Esophagus mucosa (tissue), 1 donor: ENCODE results near the gene TMEM175. TPM values are rescaled to one million over a fixed set of nuclear protein-coding genes. Genes with fewer than 3 reads are reported as not detected.

Experiments used
- ATAC-seq: fragments of 200-7000 bp; cut with Tn5 transposase; one replicate; pipeline ENCODE4 v1.9.1; 2020
- total RNA-seq: library from RNA; stranded (reverse); gene quantifications from one replicate; pipeline ENCODE4 v1.2.4, GENCODE V29; 2023
- donor health status: DM: yes; HTN: yes; CAD: no.

TMEM175 gene
- total RNA-seq, 1 donor from 2014 or later, result 11.2 TPM

DNA sequence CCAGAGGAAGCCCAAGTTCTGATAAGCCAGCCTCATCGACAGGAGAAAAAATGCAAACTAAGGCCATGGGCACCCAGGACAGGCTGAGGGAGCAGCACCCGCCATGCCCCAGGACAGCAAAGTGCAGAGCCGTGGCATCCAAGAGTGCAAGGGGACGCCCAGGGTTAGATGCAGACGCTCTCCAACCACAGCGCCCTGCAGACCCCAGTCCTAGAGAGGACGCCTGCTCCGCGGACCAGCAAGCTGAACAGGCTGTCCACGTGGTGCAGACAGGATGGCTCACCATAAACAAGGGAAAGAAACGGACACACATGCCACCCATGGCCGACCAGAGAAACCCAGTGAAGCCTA lies 32.7 kb upstream of the TMEM175 start:
- ATAC-seq, result no peak

DNA sequence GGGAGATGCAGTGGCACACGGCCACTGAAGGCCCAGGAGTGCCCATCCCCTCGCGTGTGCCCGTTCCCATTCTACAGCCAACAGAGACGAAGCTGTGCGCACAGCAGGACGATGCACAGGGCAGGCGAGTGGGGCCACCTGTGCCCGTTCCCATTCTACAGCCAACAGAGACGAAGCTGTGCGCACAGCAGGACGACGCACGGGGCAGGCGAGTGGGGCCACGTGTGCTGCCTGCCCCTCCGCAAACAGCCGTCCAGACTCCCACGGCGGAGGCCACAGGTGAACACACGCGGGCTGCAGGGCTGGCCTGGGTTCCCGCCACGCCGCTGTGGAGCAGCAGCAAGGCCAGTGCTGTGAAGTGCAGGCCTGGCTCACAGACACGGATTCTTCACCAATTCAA lies 32.2 kb upstream of the TMEM175 start:
- no peak for ATAC-seq

DNA sequence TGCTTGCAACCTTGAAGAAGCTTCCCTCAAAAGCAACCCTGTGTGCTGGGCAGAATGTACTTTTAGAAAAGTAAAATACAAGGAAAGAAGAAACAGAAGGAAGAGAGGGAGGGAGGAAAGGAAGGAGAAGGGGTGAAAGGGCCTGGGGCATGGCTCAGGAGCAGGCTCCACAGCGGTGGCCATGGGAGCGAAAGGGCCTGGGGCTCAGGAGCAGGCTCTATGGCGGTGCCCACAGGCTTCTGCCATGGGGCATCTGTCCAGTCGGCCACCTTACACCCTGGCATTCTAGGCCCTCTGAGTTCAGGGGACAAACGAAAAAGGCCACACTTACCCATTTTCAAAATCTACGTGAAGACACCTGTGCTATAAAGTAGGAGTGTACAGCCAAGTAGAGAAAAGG lies 31.5 kb upstream of the TMEM175 start:
- no peak for ATAC-seq

DNA sequence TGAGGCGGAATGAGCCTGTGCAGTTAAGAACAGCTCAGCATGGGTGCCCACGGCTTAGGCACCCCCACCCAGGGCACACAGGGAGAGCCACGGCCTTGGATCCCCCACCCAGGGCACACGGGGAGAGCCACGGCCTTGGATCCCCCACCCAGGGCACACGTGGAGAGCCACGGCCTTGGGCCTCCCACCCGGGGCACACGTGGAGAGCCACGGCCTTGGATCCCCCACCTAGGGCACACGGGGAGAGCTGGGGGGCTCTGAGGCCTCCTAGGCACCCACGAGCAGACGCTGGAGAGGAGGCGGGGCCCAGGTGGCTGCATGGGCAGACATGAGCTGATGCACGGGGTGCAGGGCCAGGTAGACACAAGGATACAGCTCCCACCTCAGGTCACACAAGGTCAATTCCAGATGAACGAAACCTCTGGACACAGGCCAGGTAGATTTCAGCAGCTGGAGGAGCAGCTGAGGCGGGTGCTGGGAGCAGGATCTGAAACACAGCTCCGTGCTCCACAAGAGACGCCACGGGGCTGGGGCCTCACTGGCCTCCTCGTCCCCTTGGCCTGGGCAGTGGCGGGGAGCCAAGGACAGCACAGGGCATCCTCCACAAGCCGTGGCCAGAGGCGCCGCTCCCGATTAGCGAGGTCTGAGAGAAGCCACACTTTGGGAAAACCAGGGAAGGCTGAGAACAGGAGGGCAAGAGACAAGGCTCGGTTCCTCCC lies 30.9 kb upstream of the TMEM175 start:
- ATAC-seq, result no peak

DNA sequence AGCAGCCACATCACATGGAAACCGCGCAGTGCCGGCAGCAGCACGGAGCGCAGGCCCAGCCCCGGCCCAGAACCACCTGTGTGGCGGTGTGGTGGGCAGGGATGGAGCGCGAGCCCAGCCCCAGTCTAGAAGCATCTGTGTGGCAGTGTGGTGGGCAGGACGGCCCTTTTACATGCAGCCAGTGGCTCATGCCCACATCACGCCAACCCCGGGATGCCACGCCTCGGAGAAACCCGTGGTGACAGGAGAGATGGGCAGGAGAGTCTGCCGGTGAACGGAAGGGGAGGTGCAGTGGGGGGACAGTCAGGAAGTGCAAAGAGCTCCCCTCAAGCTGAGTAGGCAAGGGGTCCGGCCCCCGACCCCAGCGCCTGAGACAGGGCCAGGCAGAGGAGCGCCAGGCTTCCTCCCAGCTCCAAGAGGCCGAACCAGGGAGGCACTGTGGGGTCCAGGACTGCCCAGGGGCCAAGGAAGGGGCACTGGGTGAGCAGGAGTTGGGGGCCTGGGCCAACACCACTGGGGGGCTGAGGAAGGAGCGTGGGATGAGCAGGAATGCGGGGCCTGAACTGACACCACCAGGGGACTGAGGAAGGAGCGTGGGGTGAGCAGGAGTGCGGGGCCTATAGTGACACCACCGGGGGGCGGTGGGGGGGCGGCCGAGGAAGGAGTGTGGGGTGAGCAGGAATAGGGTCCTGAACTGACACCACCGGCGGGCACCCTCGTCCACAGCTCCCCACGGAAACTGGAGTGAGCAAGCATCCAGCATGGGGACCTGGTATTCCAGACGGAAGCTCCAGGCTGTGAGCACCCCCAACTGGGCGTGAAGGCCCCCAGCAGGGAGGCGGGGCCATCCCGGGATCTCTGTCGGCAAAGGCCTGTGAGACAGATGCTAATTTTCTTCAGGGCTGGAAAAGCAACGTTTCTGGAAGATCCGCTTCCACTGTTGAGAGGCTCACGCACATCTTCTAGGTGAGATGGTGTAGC lies 28.9 kb upstream of the TMEM175 start:
- no peak for ATAC-seq

DNA sequence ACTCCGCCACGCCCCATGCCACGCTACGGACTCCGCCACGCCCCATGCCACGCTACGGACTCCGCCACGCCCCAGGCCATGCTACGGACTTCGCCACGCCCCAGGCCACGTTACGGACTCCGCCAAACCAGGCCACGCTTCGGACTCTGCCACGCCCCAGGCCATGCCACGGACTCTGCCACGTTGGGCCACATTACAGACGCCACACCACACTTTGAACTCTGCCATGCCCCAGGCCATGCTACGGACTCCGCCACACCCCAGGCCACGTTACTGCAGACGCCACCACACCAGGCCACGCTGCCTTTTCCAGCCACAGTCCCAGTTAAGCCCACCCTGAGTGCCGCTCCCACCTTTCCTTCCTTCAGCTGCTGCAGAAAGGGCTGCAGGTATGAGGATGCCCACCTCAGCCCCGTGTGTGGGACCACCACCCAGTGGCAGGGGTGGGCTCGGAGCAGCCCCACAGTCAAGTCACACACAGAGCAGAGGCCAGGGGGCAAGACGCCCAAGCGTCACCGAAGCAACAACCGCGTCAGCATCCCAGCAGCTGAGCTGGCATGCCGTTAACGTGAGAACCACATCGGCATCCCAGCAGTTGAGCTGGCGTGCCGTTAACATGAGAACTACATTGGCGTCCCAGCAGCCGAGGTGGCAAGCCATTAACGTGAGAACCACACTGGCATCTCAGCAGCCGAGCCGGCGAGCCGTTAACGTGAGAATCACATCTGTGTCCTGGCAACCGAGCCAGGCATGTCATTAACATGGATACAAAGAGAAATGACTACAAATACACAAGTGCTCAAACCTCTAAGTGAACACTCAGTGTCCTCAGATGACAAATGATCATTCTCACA lies 26.5 kb upstream of the TMEM175 start:
- ATAC-seq, result no peak

DNA sequence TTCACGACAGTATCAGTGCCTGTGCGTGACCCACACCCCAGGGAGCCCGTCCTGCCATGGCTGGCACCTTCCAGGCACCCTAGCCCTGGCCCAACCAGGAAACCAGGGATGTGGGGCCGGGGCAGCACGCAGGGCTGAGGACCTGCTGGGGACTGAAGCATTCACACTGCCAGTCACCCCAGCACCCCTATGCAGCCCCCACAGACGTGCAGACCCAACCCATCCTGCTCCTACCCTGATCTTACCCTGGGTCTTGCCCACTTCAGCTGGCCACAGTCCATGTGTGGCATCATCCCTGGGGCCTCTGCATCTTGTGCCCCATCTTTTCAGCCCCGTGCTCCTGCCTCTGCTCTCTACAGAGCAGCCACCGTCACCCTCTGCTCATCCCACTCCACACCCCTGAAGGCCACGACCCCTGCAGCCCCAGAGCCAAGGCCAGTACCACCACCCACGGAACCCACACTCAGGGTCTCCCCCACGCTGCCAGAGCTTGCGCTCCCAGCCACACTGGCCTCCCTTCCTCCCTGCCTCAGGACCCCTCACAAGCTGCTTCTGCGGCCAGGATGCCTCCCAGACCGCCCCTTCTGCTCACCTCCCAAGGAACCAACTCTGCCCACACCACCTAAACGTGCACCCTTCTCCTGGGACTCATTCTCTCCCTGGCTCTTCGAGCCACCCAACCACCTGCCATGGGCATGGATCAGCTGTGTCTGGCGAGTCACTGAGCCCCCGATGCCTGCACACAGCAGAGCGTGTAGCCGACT lies 25.7 kb upstream of the TMEM175 start:
- ATAC-seq, result no peak

DNA sequence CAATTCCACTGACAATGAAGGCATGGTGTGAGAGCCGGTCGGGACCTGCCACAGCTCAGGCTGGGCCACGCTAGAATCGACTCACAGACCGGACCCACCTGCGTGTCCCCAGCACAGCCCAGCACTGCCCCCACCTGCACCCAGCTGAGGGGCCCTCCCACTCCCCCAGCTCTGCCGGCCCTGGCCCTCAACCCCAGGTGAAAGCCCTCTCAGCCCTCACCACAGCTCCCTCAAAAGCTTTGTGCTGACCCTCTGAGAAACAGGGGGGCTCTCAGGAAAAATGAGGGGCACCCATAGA lies 25.2 kb upstream of the TMEM175 start:
- no peak for ATAC-seq

DNA sequence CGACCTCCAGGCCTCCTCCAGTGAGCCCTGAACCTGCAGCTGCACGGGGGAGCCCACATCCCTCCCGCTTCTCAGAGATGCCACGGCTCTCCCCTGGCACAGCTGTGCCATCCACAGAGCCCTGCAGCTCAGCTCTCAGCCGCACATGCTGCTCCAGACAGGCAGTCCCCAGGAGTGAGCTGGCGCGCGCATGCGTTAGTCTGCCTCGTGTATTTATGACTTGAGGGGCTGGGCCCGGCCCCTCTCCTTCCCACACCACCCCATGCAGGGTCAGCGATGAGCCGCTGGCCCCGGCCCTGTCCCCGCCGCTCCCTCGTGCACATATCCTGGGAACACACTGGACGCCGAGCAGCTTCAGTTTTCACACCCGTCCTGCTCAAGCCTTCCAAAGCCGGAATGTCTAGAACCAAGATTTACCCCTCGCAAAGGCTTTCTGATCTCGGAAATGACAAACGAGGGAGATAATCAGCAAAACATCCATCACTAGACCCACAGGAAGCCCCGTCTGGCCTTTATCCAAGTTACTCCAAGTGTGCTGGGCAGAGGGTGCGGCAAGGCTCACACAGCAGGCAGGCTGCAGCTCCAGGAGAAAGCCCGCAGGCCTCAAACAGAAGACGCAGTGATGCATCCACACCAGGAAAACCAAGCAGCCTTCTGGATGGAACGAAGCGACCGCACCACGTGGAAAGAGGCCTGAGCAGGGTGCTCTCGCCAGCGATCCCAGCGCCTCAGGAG lies 24.4 kb upstream of the TMEM175 start:
- ATAC-seq, result no peak

DNA sequence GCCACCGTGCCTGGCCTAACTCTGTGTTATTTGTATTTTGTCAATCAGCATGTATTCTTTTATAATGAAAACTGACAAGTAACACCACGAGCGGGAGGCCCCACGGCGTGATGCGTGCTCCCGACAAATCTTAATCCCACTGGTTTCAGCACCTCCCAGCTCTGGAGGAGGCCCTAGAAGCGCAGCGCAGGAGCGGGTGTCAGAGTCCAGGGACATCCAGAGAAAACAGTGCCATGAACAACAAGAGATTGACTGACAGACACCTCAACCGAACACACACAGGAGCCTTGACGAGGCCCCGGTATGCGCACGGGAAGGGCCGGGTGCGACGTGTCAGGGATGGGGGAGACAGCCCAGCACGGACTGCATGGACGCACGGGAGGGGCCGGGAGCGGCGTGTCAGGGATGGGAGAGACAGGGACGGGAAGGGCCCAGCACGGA lies 23.1 kb upstream of the TMEM175 start:
- ATAC-seq, result no peak

DNA sequence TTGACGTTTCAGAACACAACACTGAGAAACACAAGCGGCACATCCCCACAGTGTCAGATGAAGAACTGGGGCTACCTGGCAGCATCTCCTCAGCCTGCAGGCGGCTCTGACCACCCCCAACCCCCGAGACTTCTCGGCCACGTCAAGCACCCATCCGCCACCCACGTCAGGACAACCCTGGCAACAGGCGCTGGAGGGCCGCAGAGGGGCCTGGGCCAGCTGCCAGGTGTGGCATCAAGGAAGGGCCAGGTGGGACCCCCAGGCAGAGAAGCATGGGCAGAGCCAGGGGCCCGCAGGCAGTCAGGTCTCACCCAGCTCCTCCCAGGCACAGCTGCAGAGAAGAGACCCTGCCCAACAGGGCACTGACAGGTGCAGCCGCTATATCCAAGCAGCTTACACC lies 22.4 kb upstream of the TMEM175 start:
- no peak for ATAC-seq

DNA sequence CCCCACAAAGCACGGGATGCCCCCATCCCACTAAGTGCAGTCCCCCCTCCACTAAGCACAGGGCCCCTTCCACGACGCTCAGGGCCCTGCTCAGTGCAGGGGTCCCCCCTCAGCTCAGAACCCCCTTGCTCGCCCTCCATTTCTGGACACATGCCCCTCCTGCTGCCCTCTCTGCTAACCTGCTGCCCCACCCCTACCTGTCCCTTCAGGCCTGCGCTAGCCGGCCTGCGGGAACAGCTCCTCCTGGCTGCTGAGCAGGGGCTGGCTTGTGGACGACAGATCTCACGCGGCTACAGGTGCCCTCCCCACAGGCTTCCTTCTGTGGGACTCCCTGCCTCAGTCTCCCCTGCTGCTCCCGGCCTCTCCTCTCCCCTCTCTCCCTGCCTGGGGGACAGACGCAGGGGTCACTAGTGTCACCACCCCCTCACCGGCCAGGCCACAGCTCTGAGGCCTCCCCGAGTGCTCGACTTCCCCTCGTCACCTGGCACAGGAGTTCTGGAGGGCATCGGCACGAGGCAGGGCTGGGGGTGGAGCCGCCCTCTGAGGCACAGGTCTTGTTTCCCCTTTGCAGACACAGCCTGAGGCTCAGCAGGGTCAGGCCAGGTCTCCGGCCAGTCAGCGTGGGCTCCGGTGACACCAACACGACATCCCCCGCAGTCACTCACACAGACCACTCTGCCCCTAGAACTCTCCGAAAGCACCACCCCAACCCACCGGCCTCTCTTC lies 21.7 kb upstream of the TMEM175 start:
- ATAC-seq, result no peak

DNA sequence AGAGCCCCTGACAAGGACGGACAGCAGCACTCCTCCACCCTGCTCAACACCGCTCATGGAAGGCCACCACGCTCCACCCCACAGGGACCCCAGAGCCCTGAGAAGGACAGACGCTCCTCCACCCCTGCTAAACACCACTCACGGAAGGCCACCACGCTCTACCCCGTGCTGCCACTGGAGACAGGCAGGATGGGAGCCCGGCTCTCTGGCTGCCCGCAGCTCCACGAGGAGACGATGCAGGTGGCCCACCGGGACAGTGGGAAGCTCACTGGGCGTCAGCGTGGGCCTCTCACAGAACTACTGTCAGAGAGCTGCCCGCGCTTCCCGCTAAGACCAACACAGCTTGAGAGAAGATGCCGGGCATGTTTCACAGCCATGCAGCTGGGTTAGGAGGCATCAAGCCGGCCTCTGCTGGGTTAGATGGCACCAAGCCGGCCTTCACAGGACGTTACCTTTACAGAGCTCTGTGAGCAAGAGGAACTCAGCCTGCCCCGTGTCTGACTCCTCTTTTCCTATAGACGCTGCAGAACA lies 21.0 kb upstream of the TMEM175 start:
- ATAC-seq, result no peak

DNA sequence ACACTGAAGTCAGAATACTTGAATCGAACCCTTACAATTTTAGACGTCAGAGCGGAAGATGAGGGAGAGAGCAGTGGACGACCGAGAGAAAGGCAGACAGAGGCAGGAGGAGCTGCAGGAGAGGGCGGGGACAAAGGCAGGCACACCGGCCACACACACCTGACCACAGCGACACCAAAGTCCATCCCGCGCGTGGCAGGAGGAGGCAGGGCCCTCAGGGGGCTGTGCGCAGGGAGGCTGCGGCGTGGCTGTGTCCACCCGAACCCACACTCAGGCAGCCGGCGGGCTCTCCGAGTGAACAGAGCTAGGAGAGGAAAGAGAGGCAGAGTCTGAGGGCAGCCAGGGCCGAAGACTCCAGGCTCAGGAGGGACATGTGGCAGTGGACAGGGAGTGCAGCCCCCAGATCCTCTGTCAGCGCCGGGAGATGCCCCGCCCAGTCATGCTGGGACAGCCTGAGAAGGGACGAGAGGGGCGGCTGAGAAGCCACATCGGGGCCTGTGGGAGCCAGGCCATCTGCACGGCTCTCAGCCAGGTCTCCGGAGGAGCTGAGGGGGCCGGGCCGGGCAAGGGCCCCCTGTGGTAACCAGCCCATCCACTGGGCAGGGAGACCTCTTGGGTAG lies 20.3 kb upstream of the TMEM175 start:
- no peak for ATAC-seq

DNA sequence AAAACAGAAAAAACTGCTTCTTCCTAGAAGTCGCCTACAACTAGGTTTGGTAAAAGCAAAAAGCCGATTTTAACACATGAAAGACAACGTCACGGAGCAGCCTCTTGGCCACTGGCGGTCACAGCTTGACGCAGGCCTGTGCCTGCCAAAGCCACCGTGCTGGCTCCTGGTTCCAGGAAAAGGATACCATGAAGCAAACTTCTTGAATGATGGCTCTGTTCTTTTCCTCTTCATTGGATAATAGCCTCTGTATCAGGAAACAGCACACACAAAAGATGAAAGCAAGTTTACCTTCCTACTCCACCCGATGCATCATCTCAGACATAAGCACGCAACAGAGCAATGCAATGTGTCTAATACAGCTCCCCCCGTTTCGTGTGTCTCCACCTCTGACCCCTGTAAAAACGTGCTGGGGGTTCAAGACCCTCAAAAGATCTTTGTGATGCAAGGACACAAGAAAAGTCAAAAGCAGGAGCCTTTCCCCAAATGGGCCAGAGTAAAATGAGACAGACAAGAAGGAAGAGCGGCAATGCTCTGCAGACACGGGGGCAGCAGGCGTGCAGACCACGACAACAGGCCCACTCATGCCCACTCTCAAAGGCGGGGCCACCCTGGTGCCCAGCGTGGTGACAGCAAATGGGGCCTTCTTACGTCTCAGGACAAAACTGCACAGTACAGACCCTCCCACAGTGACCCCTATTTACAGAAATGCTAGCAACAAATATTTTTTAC lies 19.5 kb upstream of the TMEM175 start:
- ATAC-seq, result peak; percentile 86

DNA sequence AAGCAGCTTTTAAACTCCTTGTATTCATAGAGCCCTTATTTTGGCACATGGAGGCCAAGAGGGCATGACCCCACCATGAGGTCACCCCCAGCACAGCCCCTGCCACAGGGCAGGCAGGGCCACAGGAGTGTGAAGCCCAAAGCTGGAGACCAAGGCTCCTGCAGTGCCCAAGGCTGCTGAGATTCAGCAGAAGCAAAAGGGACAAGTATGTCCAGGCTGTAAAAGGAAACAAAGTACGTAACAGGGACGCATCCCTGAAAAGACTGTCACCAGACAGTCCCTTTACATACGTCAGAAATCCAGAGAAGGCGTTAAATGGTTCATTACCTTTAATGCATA lies 19.0 kb upstream of the TMEM175 start:
- ATAC-seq, result no peak

DNA sequence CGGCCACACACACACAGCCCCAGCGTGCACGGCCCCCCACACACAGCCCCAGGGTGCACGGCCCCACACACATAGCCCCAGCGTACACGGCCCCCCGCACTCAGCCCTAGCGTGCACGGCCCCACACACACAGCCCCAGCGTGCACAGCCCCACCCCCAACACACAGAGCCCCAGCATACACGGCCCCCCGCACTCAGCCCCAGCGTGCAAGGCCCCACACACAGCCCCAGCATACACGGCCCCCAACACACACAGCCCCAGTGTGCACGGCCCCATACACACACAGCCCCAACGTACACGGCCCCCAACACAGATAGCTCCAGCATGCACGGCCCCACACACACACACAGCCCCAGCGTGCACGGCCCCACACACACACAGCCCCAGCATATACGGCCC lies 17.7 kb upstream of the TMEM175 start:
- no peak for ATAC-seq

DNA sequence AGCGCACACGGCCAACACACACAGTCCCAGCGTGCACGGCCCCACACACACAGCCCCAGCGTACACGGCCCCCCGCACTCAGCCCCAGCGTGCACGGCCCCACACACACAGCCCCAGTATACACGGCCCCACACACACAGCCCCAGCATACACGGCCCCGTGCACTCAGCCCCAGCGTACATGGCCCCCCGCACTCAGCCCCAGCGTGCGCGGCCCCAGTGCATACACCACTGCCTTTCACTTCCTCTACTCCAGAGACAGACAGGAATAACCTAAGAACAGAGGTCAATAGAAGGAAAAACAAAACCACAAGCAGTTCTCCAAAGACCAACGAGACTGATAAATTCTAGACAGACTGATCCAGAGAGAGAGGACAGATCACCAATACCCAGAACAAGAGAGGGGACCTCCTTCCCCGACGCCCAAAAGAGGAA lies 17.2 kb upstream of the TMEM175 start:
- no peak for ATAC-seq

DNA sequence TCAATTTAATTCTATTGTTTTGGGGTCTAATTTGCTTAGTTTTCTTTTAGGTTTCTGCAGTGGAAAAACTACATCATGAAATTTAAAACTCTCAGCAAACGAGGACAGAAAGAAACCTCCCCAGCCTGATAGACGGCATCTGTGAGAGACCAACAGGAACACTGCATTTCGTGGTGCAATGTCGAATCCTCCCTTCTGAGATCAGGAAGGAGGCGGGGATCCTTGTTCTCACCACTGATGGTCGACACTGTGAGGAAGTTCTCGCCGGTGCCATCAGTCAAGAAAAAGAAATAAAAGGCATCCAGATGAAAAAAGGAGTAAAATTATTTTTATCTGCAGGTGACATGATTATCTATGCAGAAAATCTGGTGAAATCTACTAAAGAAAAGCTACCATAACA lies 16.7 kb upstream of the TMEM175 start:
- ATAC-seq, result no peak

DNA sequence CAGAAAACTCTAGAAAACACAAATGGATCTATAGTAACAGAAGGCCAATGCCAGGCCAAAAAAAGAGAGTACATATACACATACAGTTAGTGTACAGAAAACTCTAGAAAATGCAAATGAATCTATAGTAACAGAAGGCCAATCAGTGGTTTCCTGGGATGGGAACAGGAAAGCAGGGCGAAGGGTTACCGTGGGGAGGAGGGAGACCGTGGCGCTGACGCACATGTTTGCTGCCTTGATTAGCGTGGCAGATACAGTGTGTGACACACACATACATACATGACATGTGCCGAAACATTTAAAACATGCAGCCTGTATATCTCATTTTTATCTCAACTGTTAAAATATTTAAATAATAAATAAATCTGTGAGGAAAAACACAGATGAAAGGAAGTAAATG lies 14.8 kb upstream of the TMEM175 start:
- ATAC-seq, result no peak
